ENCODE results near the gene ETV7.

Gene ETV7

GRCh38 chr6:36320475-36320874 lies 67.0 kb downstream of the ETV7 start:
- no peak for TF ChIP-seq CEBPB (IDR thresholded peaks at IDR 0.05)
- no peak for TF ChIP-seq TAF1 (IDR thresholded peaks at IDR 0.05; ENCODE audit: low read depth)
- no peak for TF ChIP-seq TCF12 (IDR thresholded peaks at IDR 0.05; ENCODE audit: low read depth)
- TF ChIP-seq RAD21 (IDR thresholded peaks at IDR 0.05; ENCODE audit: low read depth) = no peak
- TF ChIP-seq CREB1 (IDR thresholded peaks at IDR 0.05; ENCODE audit: low read depth) = no peak
- TF ChIP-seq REST (IDR thresholded peaks at IDR 0.05; ENCODE audit: low read depth) = no peak
- no peak for TF ChIP-seq ZBTB7A (IDR thresholded peaks at IDR 0.05; ENCODE audit: low read depth)
- TF ChIP-seq TEAD4 (IDR thresholded peaks at IDR 0.05) = no peak
- TF ChIP-seq YY1 (IDR thresholded peaks at IDR 0.05; ENCODE audit: low read depth) = no peak
- TF ChIP-seq EGR1 (IDR thresholded peaks at IDR 0.05) = no peak
- TF ChIP-seq MAX (IDR thresholded peaks at IDR 0.05) = no peak
- TF ChIP-seq NFIC (IDR thresholded peaks at IDR 0.05) = no peak
- no peak for TF ChIP-seq FOXM1 (IDR thresholded peaks at IDR 0.05; ENCODE audit: borderline replicate concordance, low read depth)
- TF ChIP-seq EP300 (IDR thresholded peaks at IDR 0.05; ENCODE audit: borderline replicate concordance) = no peak
- TF ChIP-seq USF1 (IDR thresholded peaks at IDR 0.05) = no peak

- TF ChIP-seq RAD21 (IDR thresholded peaks at IDR 0.05; ENCODE audit: low read depth) = no peak
- no peak for TF ChIP-seq REST (IDR thresholded peaks at IDR 0.05; ENCODE audit: low read depth)
- TF ChIP-seq CEBPB (IDR thresholded peaks at IDR 0.05) = no peak
- no peak for TF ChIP-seq EP300 (IDR thresholded peaks at IDR 0.05; ENCODE audit: borderline replicate concordance)
- TF ChIP-seq USF1 (IDR thresholded peaks at IDR 0.05) = no peak
- TF ChIP-seq NFIC (IDR thresholded peaks at IDR 0.05) = no peak
- no peak for TF ChIP-seq CREB1 (IDR thresholded peaks at IDR 0.05; ENCODE audit: low read depth)
- no peak for TF ChIP-seq TCF12 (IDR thresholded peaks at IDR 0.05; ENCODE audit: low read depth)
- no peak for TF ChIP-seq MAX (IDR thresholded peaks at IDR 0.05)
- TF ChIP-seq EGR1 (IDR thresholded peaks at IDR 0.05) = no peak
- no peak for TF ChIP-seq YY1 (IDR thresholded peaks at IDR 0.05; ENCODE audit: low read depth)
- no peak for TF ChIP-seq ZBTB7A (IDR thresholded peaks at IDR 0.05; ENCODE audit: low read depth)
- TF ChIP-seq TEAD4 (IDR thresholded peaks at IDR 0.05) = no peak
- no peak for TF ChIP-seq TAF1 (IDR thresholded peaks at IDR 0.05; ENCODE audit: low read depth)
- no peak for TF ChIP-seq FOXM1 (IDR thresholded peaks at IDR 0.05; ENCODE audit: borderline replicate concordance, low read depth)
These were observed 67.6 kb downstream of the ETV7 start for GRCh38 chr6:36319821-36320220.

- TF ChIP-seq FOXM1 (IDR thresholded peaks at IDR 0.05; ENCODE audit: borderline replicate concordance, low read depth) (no peak), YY1 (IDR thresholded peaks at IDR 0.05; ENCODE audit: low read depth) (no peak)
These were observed 68.1 kb downstream of the ETV7 start for GRCh38 chr6:36319436-36319762.

- TF ChIP-seq TCF12 (IDR thresholded peaks at IDR 0.05; ENCODE audit: low read depth) (no peak), REST (IDR thresholded peaks at IDR 0.05; ENCODE audit: low read depth) (no peak), ZBTB7A (IDR thresholded peaks at IDR 0.05; ENCODE audit: low read depth) (no peak), MAX (IDR thresholded peaks at IDR 0.05) (no peak), CREB1 (IDR thresholded peaks at IDR 0.05; ENCODE audit: low read depth) (no peak), FOXM1 (IDR thresholded peaks at IDR 0.05; ENCODE audit: borderline replicate concordance, low read depth) (no peak), TAF1 (IDR thresholded peaks at IDR 0.05; ENCODE audit: low read depth) (no peak), TEAD4 (IDR thresholded peaks at IDR 0.05) (no peak), EP300 (IDR thresholded peaks at IDR 0.05; ENCODE audit: borderline replicate concordance) (no peak), EGR1 (IDR thresholded peaks at IDR 0.05) (no peak), RAD21 (IDR thresholded peaks at IDR 0.05; ENCODE audit: low read depth) (no peak), NFIC (IDR thresholded peaks at IDR 0.05) (no peak), USF1 (IDR thresholded peaks at IDR 0.05) (no peak), CEBPB (IDR thresholded peaks at IDR 0.05) (no peak), YY1 (IDR thresholded peaks at IDR 0.05; ENCODE audit: low read depth) (no peak)
These were observed 68.6 kb downstream of the ETV7 start for GRCh38 chr6:36318690-36319435.
